Neural progenitor cell (in vitro differentiated cells): ENCODE measurements around the gene S1PR2. TPM values are rescaled to one million over a fixed set of nuclear protein-coding genes. Genes with fewer than 3 reads are reported as not detected.

Experiments used
- DNase-seq: peaks from one replicate; pipeline ENCODE4 v3.0.0-alpha.2; 2016; ENCODE audit warnings: low spot score
- H2AFZ ChIP-seq: fragments of 200-600 bp; sonication (generic); replicated peaks from 2 replicates; pipeline ENCODE4 v1.6.1; 2016; ENCODE audit warnings: antibody characterized with exemption
- H3F3A ChIP-seq: fragments of 200-600 bp; sonication (generic); 2 replicates; pipeline ENCODE4 v1.6.1; 2016; ENCODE audit warnings: antibody characterized with exemption, low read depth
- H3K27ac ChIP-seq: fragments of 200-600 bp; sonication (generic); 2 replicates; pipeline ENCODE4 v1.5.1; 2016; ENCODE audit warnings: mild to moderate bottlenecking
- H3K27me3 ChIP-seq: fragments of 200-600 bp; sonication (generic); 2 replicates; pipeline ENCODE4 v1.6.1; 2016; ENCODE audit warnings: mild to moderate bottlenecking, moderate library complexity
- H3K36me3 ChIP-seq: fragments of 200-600 bp; sonication (generic); 2 replicates; pipeline ENCODE4 v1.5.1; 2016
- H3K4me1 ChIP-seq: fragments of 200-600 bp; sonication (generic); 2 replicates; pipeline ENCODE4 v1.6.1; 2016; ENCODE audit warnings: mixed run types
- H3K4me2 ChIP-seq: fragments of 200-600 bp; sonication (generic); 2 replicates; pipeline ENCODE4 v1.6.1; 2016
- H3K4me3 ChIP-seq: fragments of 200-600 bp; sonication (generic); 2 replicates; pipeline ENCODE4 v1.5.1; 2016
- H3K79me2 ChIP-seq: fragments of 200-600 bp; sonication (generic); 2 replicates; pipeline ENCODE4 v1.6.1; 2016; ENCODE audit warnings: low read depth
- H3K9ac ChIP-seq: fragments of 200-600 bp; sonication (generic); 2 replicates; pipeline ENCODE4 v1.6.1; 2016
- H3K9me3 ChIP-seq: fragments of 200-600 bp; sonication (generic); 2 replicates; pipeline ENCODE4 v1.5.1; 2016; ENCODE audit warnings: low read depth
- H4K20me1 ChIP-seq: fragments of 200-600 bp; sonication (generic); 2 replicates; pipeline ENCODE4 v1.6.1; 2016; ENCODE audit warnings: low read depth
- H3K27ac Mint-ChIP-seq: 3 replicates; pipeline ENCODE4 v1.8.0; 2021; ENCODE audit warnings: mixed read lengths
- H3K27me3 Mint-ChIP-seq: 2 replicates; pipeline ENCODE4 v1.8.0; 2022; ENCODE audit warnings: low read depth, mild to moderate bottlenecking, inconsistent platforms, moderate library complexity, mixed read lengths; ENCODE audit not compliant: insufficient read depth
- H3K36me3 Mint-ChIP-seq: 3 replicates; pipeline ENCODE4 v1.8.0; 2021; ENCODE audit warnings: mixed read lengths
- H3K4me1 Mint-ChIP-seq: 3 replicates; pipeline ENCODE4 v1.8.0; 2021; ENCODE audit warnings: mixed read lengths
- H3K4me3 Mint-ChIP-seq: 3 replicates; pipeline ENCODE4 v1.8.0; 2021; ENCODE audit warnings: mild to moderate bottlenecking, moderate library complexity, mixed read lengths
- H3K9me3 Mint-ChIP-seq: 3 replicates; pipeline ENCODE4 v1.8.0; 2020; ENCODE audit warnings: mixed read lengths
- EZH2 ChIP-seq: fragments of 200-600 bp; sonication (generic); IDR thresholded peaks from 2 replicates; pipeline ENCODE4 v1.6.1; 2017; ENCODE audit warnings: antibody characterized with exemption, mild to moderate bottlenecking, moderate library complexity
- EZH2phosphoT487 ChIP-seq: fragments of 200-600 bp; sonication (generic); IDR thresholded peaks from 2 replicates; pipeline ENCODE4 v1.6.1; 2017; ENCODE audit warnings: antibody characterized with exemption
- total RNA-seq: library from RNA; depleted of rRNA; stranded (reverse); fragments of >200 nt; gene quantifications from 2 replicates; pipeline ENCODE4 v1.2.3, GENCODE V29; 2015; ENCODE audit warnings: low replicate concordance
- TF ChIP-seq, protein P1 (sequence below): fragments of 200-600 bp; sonication (generic); IDR thresholded peaks from 2 replicates; pipeline ENCODE4 v1.5.1; 2017; ENCODE audit warnings: antibody characterized with exemption, mild to moderate bottlenecking

Gene S1PR2
- total RNA-seq, 1 donor from 2014 or later: 8.5 TPM

DNA sequence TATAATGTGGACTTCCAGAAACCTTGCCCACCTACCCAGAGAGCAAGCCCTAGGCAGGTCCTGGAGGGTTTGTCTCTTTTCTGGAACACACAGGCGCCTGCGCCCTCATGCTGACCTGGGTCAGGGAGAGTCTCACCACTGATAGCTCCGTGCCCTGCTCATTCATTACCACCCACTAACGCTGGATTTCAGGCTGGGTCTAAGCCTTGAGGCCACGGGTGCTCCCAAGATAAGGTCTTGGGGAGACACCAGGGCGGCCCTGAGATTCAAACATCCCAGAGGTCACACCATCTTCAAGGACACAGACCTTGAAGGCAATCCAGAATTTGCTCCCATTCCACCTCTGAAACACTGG, 5.1 kb downstream of the S1PR2 start:
- no peak overlapping the region for H3K27ac ChIP-seq
- H3K27me3 Mint-ChIP-seq: peaks cover 2% of the 10 kb centered on the region

DNA sequence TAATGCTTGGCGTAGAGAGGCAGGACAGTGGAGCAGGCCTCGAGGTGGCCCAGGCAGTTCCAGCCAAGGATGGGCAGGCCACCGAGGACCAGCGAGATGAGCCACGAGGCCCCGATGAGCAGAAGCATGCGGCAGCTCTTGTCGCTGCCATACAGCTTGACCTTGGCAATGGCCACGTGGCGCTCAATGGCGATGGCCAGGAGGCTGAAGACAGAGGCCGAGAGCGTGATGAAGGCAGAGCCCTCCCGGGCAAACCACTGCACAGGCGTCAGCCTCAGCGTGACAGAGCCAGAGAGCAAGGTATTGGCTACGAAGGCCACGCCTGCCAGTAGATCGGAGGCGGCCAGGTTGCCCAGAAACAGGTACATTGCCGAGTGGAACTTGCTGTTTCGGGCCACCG, 6.8 kb downstream of the S1PR2 start:
- Histone ChIP-seq H3K79me2 (peaks cover 15% of the 10 kb centered on the region), H2AFZ (no peak overlapping the region), H3K4me1 (peaks cover under 1% of the 10 kb centered on the region), H3K4me2 (no peak overlapping the region), H3K9ac (no peak overlapping the region), H3F3A (peaks cover 8% of the 10 kb centered on the region), H3K27ac (no peak overlapping the region), H3K9me3 (no peaks in the 10 kb centered on the region), H3K4me3 (no peak overlapping the region), H3K27me3 (no peaks in the 10 kb centered on the region), H3K36me3 (no peaks in the 10 kb centered on the region), H4K20me1 (peaks cover 30% of the 10 kb centered on the region)
- Mint-ChIP-seq H3K4me1 (peaks cover 8% of the 10 kb centered on the region), H3K36me3 (peaks cover 9% of the 10 kb centered on the region), H3K27me3 (peaks cover 2% of the 10 kb centered on the region), H3K27ac (no peak overlapping the region), H3K9me3 (no peaks in the 10 kb centered on the region), H3K4me3 (no peak overlapping the region)
- no peak for DNase-seq
- no peak for TF ChIP-seq EZH2

More for the DNA sequence above, 5.1 kb downstream of the S1PR2 start:
- Histone ChIP-seq H3K4me3 (no peak overlapping the region), H2AFZ (no peak overlapping the region), H3K4me1 (peaks cover 5% of the 10 kb centered on the region), H3K4me2 (no peak overlapping the region), H3K27me3 (no peaks in the 10 kb centered on the region), H3F3A (peaks cover 23% of the 10 kb centered on the region), H3K9me3 (no peaks in the 10 kb centered on the region), H4K20me1 (peaks cover 34% of the 10 kb centered on the region), H3K36me3 (no peaks in the 10 kb centered on the region), H3K9ac (no peak overlapping the region), H3K79me2 (peaks cover 20% of the 10 kb centered on the region)
- H3K27ac Mint-ChIP-seq: no peak overlapping the region
- no peak for DNase-seq
- H3K9me3 Mint-ChIP-seq: no peaks in the 10 kb centered on the region
- H3K36me3 Mint-ChIP-seq: peaks cover 9% of the 10 kb centered on the region
- H3K4me1 Mint-ChIP-seq: peaks cover 13% of the 10 kb centered on the region
- TF ChIP-seq, protein P1, sequence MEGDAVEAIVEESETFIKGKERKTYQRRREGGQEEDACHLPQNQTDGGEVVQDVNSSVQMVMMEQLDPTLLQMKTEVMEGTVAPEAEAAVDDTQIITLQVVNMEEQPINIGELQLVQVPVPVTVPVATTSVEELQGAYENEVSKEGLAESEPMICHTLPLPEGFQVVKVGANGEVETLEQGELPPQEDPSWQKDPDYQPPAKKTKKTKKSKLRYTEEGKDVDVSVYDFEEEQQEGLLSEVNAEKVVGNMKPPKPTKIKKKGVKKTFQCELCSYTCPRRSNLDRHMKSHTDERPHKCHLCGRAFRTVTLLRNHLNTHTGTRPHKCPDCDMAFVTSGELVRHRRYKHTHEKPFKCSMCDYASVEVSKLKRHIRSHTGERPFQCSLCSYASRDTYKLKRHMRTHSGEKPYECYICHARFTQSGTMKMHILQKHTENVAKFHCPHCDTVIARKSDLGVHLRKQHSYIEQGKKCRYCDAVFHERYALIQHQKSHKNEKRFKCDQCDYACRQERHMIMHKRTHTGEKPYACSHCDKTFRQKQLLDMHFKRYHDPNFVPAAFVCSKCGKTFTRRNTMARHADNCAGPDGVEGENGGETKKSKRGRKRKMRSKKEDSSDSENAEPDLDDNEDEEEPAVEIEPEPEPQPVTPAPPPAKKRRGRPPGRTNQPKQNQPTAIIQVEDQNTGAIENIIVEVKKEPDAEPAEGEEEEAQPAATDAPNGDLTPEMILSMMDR: no peak
- no peak for TF ChIP-seq EZH2phosphoT487
- no peak for TF ChIP-seq EZH2
- no peak overlapping the region for H3K4me3 Mint-ChIP-seq

DNA sequence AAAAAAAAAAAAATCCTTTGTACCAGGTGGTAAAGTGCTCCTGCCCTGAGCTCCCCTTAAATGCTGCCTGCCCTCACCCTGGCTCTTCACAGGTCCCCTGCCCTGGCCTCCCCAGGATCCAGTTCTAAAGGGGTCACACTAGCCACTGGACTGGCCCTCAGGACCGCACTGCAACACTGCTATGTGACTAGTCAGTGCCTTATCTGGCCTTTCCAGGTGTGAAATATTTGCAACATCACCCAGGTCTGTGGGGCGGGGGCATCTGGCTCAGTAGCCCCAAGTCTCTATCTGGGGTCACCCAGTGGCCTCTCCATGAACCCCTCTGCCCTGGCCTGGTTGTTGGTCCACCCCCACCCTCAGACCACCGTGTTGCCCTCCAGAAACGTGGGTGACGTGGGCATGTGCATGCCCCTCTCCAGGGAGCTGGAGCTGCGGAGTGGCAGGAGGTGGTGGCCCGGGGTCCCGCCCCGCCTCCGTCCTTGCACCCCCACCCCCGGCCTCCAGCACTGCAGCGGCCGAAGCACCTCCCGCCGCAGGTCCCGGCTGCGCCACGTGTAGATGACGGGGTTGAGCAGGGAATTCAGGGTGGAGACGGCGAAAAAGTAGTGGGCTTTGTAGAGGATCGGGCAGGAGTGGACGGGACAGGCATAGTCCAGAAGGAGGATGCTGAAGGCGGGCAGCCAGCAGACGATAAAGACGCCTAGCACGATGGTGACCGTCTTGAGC, 7.5 kb downstream of the S1PR2 start:
- DNase-seq: no peak

More for the DNA sequence above, 7.5 kb downstream of the S1PR2 start:
- Histone ChIP-seq H3K36me3 (no peaks in the 10 kb centered on the region), H3K27me3 (no peaks in the 10 kb centered on the region), H3K4me3 (no peak overlapping the region), H3K9me3 (no peaks in the 10 kb centered on the region), H3K4me2 (no peak overlapping the region), H3K79me2 (peaks cover 10% of the 10 kb centered on the region), H3F3A (peaks cover 1% of the 10 kb centered on the region), H3K4me1 (no peaks in the 10 kb centered on the region), H4K20me1 (peaks cover 24% of the 10 kb centered on the region), H2AFZ (no peak overlapping the region), H3K27ac (no peak overlapping the region), H3K9ac (no peak overlapping the region)
- no peak overlapping the region for H3K4me3 Mint-ChIP-seq
- TF ChIP-seq, protein P1: no peak
- TF ChIP-seq EZH2 (no peak), EZH2phosphoT487 (no peak)
- H3K27ac Mint-ChIP-seq: no peak overlapping the region
- H3K9me3 Mint-ChIP-seq: no peaks in the 10 kb centered on the region
- peaks cover 8% of the 10 kb centered on the region for H3K4me1 Mint-ChIP-seq
- H3K27me3 Mint-ChIP-seq: no peaks in the 10 kb centered on the region
- H3K36me3 Mint-ChIP-seq: peaks cover 9% of the 10 kb centered on the region
